Measurements from ENCODE around the gene HOXC5.
"Not testable (repeated sequence)": the region's sequence is repeated elsewhere in the genome, so short reads cannot be mapped to it uniquely, and the experiment has no call there.

Gene HOXC5

GRCh38 chr12:54066408-54066807 lies 33.6 kb downstream of the HOXC5 start:
- DNase-seq (ENCODE audit: low read depth), result no peak

GRCh38 chr12:54068418-54069070 lies 35.7 kb downstream of the HOXC5 start:
- no peak for DNase-seq (ENCODE audit: low read depth)

DNA sequence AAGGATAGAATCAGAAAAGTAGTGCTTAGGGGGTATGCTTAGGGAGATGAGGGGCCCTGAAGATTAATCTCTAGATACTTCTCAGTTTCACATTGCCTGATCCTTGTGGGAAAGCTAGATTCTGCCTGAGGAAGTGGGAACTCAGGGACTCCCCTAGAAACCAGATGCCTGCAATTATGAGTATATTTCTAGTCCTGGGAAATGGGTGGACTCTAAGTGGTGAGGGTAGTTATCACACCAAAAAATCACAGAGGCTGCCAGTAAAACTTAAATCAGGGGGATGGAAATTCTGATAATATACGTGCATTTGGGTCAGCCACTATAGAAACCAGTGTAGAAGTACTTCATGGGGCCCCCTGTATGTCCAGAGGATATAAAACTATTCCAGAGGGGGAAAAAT lies 39.1 kb downstream of the HOXC5 start:
- no peak for DNase-seq (ENCODE audit: low read depth)

DNA sequence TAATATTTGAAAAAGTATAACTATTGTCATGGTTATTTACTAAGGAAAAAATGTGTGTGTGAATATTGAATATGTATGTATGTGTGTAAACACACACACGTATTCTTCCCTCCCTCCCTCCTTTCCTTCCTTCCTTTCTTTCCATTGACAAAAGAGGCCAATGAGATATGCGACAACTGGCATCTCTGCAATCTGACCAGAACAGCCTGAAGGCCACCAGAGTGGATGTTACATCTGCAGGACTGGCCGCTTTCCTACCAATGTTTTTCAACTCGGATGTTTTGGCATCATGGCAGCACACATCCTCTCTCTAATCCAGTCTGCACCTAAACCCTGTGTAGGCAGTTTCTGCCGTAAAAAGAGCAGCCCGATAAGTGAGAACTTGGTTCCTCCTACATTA lies 41.5 kb downstream of the HOXC5 start:
- no peak for DNase-seq (ENCODE audit: low read depth)

- no peak for DNase-seq (ENCODE audit: low read depth)
These were observed 42.6 kb downstream of the HOXC5 start for GRCh38 chr12:54075409-54075808.

- no peak for DNase-seq (ENCODE audit: low read depth)
These were observed 43.1 kb downstream of the HOXC5 start for GRCh38 chr12:54075974-54076373.

DNA sequence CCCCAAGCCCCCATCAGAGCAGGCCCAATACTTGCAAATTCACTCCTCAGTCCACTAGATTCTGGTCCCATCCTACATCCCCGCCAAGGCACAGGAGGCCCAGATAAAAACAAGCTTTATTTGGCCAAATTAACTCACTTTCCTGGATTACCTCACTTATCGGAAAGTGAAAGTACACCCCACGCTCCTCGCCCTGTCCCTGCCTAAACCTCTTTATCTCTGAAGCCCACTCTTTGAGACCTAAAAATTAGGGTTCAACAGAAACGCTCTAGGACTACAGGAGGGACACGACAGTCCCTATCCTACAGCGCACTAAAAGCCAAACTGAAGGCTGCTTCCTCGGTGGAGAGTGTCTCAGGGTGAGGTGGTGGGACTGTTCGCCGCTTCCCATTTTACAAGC lies 45.0 kb downstream of the HOXC5 start:
- DNase-seq (ENCODE audit: low read depth), result not testable (repeated sequence)

DNA sequence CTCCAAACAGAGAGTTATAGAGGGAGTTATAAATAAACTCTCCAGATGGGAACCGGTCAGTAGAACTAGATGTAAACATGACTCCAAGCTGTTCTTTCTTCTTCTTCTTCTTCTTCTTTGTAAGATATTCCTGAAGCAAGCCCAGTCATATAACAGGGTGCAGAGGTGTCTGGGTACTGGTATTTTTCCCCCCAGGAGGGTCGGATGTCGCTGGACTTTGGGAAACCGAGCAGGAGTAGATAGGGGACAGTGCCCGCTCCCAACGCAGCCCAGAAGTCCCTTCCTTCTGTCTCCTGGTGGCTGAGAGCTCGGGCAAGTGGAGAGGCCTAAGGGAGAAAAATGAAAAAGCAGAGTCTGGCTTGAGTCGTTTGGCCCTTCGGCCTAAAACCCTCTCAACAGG lies 46.3 kb downstream of the HOXC5 start:
- DNase-seq (ENCODE audit: low read depth), result not testable (repeated sequence)

- not testable (repeated sequence) for DNase-seq (ENCODE audit: low read depth)
These were observed 47.4 kb downstream of the HOXC5 start for GRCh38 chr12:54080008-54080924.

DNA sequence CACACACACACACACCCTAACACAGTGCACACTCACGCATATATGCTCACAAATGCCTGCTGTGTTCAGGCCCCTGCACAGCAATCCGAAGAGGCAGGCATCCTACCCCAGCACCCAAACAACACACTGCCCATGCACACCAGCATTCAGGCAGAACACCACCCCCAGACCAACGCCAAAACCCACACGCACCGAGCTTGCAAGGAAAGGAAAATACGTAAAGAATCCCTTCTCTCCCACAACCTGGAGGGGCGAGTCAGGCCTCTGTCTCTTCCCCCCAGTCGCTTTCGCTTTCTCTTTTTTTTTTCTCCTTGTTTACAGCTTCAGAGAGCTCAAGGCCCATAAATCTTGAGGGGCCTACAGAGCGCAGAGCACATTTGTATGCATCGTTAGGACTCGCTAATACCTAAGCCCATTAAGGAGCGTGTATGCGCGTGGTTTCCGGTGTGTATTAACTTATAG lies 48.2 kb downstream of the HOXC5 start:
- not testable (repeated sequence) for DNase-seq (ENCODE audit: low read depth)

DNA sequence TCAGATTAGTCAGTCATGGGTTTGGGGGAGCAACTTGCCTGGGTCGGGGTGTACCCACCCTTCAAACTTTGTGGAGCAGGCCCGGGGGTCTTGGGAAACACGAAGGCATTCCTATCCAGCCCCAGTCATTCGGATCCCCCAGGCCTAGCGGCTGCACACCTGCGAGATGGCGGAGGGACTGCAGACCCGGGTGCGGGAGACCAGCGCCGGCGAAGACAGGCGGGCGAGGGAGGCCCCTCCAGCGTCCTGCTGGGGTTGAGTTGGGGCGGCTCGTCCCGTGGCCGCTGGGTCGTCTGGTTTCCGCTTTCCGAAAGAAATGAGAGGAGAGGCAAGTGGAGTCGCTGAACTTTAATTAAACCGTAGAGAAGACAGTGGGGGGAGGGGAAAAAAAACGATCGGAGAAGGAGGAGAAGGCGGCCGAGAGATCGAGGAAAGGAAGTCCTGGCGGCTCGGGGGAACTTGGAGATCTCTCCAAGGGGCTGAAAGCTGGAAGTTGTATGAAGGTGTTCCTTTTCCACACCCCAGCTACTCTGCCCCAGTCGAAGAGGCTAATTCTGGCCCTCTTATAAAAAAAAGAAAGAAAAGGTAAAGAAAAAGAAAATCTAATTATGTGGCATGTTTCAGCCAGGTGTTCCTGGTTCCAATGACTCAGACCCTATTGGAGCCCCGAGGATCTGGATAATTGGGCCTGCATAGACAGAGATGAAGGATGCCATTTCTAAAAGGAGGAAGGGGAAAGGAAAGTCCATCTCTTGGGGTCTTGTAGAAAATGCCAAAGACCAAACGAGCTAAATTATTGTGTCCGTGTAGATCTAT lies 48.9 kb downstream of the HOXC5 start:
- DNase-seq (ENCODE audit: low read depth), result not testable (repeated sequence)

GRCh38 chr12:54082397-54082892 lies 49.6 kb downstream of the HOXC5 start:
- peak; percentile 10 for DNase-seq (ENCODE audit: low read depth)

Measured in activated T-helper 1 cell treated with Interleukin-2 at 50 U/mL for 16 hours (primary cell).